Colonic mucosa (tissue), 4 donors: ENCODE data around the gene TGFBR1. TPM values are rescaled to one million over a fixed set of nuclear protein-coding genes. Genes with fewer than 3 reads are reported as not detected.

ENCODE experiments used
- DNase-seq: peaks from one replicate; pipeline ENCODE4 v3.0.0-alpha.2; 2020
- H3K27ac ChIP-seq: fragments of 200-600 bp; one replicate; pipeline ENCODE4 v1.8.0; 2021
- H3K27me3 ChIP-seq: fragments of 200-600 bp; one replicate; pipeline ENCODE4 v1.8.0; 2021
- H3K36me3 ChIP-seq: fragments of 200-600 bp; one replicate; pipeline ENCODE4 v1.8.0; 2021
- H3K4me1 ChIP-seq: fragments of 200-600 bp; one replicate; pipeline ENCODE4 v1.8.0; 2021; ENCODE audit warnings: mild to moderate bottlenecking
- H3K4me3 ChIP-seq: fragments of 200-600 bp; one replicate; pipeline ENCODE4 v1.8.0; 2021
- H3K9ac ChIP-seq, 2 donors: one replicate each; pipeline ENCODE4 v1.7.0; 2013; ENCODE audit warnings: control low read depth in 2 of 2, low read depth in 2 of 2, low read length in 2 of 2
- H3K9me3 ChIP-seq: fragments of 200-600 bp; one replicate; pipeline ENCODE4 v1.8.0; 2021
- CTCF ChIP-seq: fragments of 200-600 bp; IDR thresholded peaks from one replicate; pipeline ENCODE4 v1.8.0; 2022; ENCODE audit warnings: antibody characterized with exemption, mild to moderate bottlenecking
- intact Hi-C: fragments of 100-400 bp; cut with DNase I; formaldehyde crosslinking; loops from one replicate; pipeline ENCODE4 v1.14.1; 2022
- total RNA-seq, 2 donors: library from RNA; stranded (reverse); fragmentation: NEBNext Ultra II Directional in 1 of 2; extraction: Animal tissue kit (Norgen Biotek cat#: 25700) in 1 of 2; gene quantifications; one replicate each; pipeline ENCODE4 v1.2.1, GENCODE V29; 2021
- donor health status: healthy.
- donor health status: DM: no; HTN: no; CAD: no.
- donor health status: DM: no; HTN: no; CAD: no.

The TGFBR1 gene
- total RNA-seq, 2 donors from 2014 or later: 19.0 to 48.7 TPM

DNA sequence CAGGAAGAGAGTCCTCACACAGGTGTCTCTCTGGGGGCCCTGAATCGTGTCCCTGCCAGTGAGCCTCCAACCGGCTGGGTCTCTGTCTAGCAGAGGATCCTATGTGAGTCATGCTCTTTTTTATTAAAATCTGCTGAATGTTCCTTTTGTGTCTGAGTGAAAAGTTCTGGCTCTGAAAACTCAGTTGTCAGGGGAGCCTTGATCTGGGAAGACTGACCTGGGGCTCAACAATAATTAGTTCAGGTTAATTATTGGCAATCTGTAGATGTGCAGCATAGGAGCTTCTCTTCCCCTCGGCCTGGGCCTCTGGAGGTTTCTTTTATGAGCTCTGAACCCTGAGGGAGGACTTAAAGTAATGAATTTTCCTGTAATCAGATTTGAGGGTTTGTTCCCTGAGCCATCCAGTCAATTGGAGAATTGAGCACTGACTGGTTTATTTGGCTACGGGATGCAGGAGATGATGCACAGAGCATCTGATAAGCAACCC is 71.7 kb downstream of the TGFBR1 start:
- TF ChIP-seq CTCF: no peak
- Histone ChIP-seq H3K9me3 (no peaks in the 10 kb centered on the region), H3K4me1 (no peaks in the 10 kb centered on the region), H3K36me3 (no peaks in the 10 kb centered on the region), H3K4me3 (no peak overlapping the region), H3K27ac (no peak overlapping the region), H3K27me3 (no peaks in the 10 kb centered on the region), H3K9ac (no peak overlapping the region)
- intact Hi-C loops: loop anchor here (10.0 kb wide), 1 partner anchor 188 kb away; no protein-coding TSS in a partner anchor
- DNase-seq: no peak

GRCh38 chr9:99177576-99178366 is 72.9 kb downstream of the TGFBR1 start:
- Histone ChIP-seq H3K4me3 (no peak overlapping the region), H3K9me3 (no peaks in the 10 kb centered on the region), H3K9ac (no peak overlapping the region), H3K27me3 (no peaks in the 10 kb centered on the region), H3K27ac (no peak overlapping the region), H3K4me1 (no peaks in the 10 kb centered on the region), H3K36me3 (no peaks in the 10 kb centered on the region)
- intact Hi-C loops: loop anchor here (10.0 kb wide), 1 partner anchor 187 kb away; no protein-coding TSS in a partner anchor
- no peak for TF ChIP-seq CTCF
- no peak for DNase-seq

- H3K27me3 ChIP-seq: no peaks in the 10 kb centered on the region
- intact Hi-C loops: loop anchor here (10.0 kb wide), 1 partner anchor 186 kb away; no protein-coding TSS in a partner anchor
- DNase-seq: no peak
- no peaks in the 10 kb centered on the region for H3K9me3 ChIP-seq
- H3K4me3 ChIP-seq: no peak overlapping the region
- TF ChIP-seq CTCF: no peak
- H3K27ac ChIP-seq: no peak overlapping the region
- H3K4me1 ChIP-seq: no peaks in the 10 kb centered on the region
- H3K9ac ChIP-seq: no peak overlapping the region
- H3K36me3 ChIP-seq: no peaks in the 10 kb centered on the region
These were observed 74.3 kb downstream of the TGFBR1 start for GRCh38 chr9:99178912-99179872.

DNA sequence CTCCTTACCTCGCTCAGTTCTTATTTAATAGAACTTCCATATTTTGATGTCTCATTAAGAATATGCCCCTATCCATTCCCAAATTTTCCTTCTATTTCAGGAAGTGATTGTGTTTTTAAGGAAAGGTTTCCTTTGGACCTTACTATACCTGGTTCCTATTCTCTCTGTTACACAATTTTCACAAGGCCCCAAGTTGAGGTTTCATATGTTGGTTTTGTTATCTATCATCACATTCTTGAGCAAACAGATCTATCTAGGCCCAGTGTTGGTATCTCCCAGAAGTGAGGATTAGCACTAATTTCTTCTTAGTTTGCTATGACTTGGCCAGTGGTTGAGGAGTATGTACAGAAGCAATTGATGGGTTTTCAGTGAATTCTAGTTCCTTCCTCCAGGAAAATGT is 75.3 kb downstream of the TGFBR1 start:
- TF ChIP-seq CTCF: no peak
- H3K4me3 ChIP-seq: no peak overlapping the region
- H3K27ac ChIP-seq: no peak overlapping the region
- intact Hi-C loops: loop anchor here (10.0 kb wide), 1 partner anchor 1415 kb away; no protein-coding TSS in a partner anchor
- no peaks in the 10 kb centered on the region for H3K36me3 ChIP-seq
- no peaks in the 10 kb centered on the region for H3K27me3 ChIP-seq
- no peak overlapping the region for H3K9ac ChIP-seq
- H3K9me3 ChIP-seq: no peaks in the 10 kb centered on the region
- no peak for DNase-seq
- peaks cover 4% of the 10 kb centered on the region for H3K4me1 ChIP-seq

DNA sequence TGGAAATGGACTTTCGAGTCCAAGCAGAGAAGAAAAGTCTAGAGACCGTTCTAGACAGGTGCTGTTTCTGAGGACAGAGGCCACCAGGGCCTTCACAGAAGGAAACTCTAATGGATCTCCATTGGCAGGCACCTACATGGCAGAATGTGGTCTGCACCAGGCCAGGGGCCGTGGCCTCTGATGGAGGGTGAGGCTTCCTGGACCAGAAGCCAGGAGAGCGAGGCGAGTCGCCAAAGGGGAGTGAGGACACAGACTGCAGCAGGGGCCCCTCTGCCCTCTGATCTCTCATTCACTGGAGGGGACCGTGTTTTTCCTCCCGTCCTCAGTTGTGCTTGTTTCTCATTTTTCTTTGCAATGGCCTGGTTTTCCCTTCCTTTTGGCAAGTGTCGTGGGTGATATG is 75.7 kb downstream of the TGFBR1 start:
- no peaks in the 10 kb centered on the region for H3K36me3 ChIP-seq

More for the DNA sequence above, 75.7 kb downstream of the TGFBR1 start:
- Histone ChIP-seq H3K27me3 (no peaks in the 10 kb centered on the region), H3K9ac (no peak overlapping the region), H3K4me1 (peaks cover 4% of the 10 kb centered on the region), H3K4me3 (no peak overlapping the region), H3K9me3 (no peaks in the 10 kb centered on the region), H3K27ac (no peak overlapping the region)
- no peak for TF ChIP-seq CTCF
- no peak for DNase-seq
- intact Hi-C loops: loop anchor here (10.0 kb wide), 1 partner anchor 1414 kb away; no protein-coding TSS in a partner anchor
